ENCODE measurements around the gene UVSSA.

UVSSA gene

DNA sequence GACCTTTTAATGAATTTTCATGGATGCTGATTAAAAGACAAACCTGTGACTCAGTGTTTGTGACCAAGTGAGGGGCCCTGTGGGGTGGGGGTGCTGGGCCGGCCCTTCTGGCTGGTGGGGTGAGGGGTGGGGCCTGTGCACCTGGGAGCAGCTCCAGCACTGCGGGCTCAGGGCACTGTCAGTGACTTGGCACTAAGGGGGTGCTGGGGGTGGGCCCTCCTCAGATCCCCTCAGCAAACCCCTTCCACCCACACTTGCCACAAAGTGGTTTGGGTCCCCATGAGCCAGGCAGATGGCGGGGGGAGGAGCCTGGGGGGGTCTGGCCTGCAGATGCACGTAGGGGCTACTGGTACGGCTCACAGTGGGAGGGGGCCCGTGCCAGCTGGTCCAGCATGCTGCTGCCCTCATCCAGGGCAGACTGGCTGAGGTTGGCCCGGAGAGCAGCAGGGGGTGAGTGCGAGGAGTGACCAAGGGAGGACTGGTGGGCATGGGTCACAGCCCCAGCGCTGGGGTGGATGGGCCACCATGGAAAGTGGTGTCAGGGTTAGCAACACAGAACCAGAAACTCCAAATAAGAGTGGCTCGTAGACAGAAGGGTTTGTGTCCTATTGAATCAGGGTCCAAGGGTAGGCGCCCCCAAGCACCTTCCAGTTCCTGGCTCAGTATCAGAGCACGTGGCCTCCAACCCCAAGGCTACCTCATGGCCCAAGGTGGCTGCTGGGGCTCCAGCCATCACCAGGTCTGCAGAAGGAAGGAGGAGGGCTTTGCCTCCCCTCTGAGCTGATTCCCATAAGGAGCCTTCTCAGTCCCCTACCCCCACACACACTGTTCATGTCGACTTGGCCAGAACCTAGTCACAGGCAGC is 49.2 kb downstream of the UVSSA start:
- DNase-seq (ENCODE audit: low read depth in 2 of 2): no peak

DNA sequence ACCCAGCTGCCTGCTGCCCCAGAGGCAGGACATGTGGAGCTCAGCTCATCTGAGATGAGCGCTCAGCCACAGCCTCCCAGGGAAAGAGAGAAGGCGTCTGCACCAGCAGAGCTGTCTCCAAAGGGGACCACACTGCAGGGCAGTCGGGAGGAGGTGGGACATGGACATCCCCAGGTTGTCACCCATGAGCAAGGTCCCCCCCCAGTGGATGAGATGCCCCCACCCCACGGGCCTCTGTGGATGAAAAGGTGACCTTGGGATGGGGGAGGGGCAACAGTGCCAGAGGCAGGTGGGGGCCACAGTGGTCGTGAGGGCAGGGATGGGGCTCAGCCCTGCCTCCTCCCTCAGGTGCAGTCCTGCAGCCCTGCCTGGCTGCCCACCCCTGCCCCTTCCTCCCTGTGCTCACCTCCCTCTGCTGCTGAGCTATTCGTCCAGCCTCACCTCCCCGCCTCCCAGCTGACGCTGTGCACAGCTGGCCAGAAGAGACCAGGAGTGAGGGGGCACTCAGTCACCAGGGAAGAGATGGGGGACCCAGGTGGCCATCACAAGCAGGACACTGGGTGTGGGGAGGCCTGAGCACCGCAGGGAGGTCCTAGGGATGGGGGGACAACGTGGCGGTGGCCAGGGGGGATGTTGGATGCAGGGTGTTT is 49.9 kb downstream of the UVSSA start:
- DNase-seq (ENCODE audit: low read depth in 2 of 2): no peak

DNA sequence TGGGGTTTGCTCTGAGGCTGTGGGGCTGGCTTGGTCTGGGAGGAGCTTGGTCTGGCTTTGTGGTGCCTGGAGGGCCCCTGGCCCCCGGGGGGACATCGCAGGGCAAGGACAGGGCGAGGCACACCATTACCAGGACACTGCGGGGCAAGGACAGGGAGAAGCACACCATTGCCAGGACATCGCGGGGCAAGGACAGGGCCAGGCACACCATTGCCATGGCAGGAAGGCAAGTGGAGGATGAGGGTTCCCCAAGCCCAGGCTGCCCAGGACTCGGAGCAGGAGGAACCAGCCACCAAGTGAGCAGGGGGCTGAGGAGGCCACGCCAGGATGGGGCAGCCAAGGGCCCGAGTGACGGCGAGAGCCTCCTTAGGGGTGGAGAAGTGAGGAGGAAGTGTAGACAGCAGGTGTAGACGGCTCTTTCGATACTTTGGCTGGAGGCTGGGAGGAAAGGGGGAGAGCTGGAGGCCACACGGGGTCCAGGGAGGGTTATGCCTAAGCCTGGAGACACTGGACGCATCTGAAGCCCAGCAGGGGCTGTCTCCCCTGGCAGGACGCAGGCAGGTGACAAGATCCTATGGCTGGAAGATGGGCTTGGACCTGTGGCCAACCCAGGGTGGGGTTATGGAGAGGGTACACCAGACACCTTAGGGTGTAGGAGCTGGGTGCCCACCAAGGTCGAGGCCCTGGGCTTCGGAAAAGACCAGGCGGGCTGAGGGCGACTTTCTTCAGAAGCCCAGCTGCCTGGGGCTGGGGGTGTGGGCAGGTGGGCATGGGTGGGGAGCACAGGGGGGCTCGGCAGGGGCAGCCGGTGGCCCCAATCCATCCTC is 51.9 kb downstream of the UVSSA start:
- no peak for DNase-seq (ENCODE audit: low read depth in 2 of 2)

DNA sequence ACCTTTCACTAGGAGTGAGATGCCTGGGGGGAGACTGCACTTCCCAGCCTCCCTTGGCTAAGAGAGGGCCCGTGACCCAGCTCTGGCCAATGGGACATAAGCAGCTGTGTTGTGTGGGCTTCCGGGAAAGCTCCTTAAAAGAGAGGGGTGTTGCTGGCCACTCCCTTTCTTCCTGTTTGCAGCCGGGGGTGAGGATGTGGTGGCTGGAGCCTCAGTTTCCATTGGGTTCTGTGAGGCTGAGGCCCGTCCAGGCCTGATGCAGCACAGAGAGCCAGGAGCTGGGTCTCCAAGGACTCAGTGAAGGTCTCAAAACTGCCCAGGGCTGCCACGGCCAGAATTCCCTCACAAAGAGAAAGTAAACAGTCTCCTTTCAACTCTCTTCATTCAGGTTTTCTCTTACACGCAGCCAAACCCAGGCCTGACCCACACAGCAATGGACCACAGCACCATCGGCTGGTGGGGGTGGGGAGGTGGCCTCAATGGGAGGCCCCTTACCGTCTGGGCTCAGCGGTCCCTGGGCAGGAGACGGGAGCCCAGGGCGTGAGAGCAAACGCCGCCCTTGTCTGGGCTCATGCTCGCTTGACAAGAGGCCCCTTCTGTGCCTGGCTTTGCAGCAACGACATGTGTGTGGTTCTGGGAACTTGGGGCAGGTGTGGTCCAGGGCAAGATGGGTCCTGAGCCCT is 52.6 kb downstream of the UVSSA start:
- no peak for DNase-seq (ENCODE audit: low read depth in 2 of 2)

DNA sequence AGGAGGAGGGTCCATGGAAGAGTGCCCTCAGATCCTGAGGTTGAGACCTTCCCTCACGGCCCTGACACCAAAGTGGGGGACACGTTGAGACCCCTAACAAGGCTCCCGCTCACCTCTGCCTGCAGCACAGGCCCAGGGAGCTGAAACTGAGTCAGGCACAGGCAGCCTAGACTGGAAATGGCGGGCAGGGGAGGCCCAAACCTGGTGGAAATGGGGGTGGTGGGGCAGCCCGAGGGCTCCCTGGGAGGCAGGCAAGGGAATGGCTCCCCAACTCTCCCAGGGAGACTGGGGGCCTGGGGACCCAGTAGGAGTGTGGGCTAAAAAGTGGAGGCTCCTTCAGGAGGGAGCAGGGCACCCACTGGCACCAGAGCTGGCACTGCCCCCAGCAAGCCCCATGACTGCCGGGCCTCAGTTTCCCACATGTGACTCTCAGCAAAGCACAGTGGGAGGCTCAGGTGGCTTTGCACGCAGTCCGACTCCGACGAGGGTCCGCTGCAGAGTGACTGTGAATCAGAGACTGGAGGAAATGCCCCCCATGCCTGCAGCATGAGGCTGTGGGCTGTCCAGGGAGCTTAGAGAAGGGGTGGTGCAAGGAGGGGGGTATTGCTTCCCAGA is 53.3 kb downstream of the UVSSA start:
- DNase-seq (ENCODE audit: low read depth in 2 of 2): no peak

DNA sequence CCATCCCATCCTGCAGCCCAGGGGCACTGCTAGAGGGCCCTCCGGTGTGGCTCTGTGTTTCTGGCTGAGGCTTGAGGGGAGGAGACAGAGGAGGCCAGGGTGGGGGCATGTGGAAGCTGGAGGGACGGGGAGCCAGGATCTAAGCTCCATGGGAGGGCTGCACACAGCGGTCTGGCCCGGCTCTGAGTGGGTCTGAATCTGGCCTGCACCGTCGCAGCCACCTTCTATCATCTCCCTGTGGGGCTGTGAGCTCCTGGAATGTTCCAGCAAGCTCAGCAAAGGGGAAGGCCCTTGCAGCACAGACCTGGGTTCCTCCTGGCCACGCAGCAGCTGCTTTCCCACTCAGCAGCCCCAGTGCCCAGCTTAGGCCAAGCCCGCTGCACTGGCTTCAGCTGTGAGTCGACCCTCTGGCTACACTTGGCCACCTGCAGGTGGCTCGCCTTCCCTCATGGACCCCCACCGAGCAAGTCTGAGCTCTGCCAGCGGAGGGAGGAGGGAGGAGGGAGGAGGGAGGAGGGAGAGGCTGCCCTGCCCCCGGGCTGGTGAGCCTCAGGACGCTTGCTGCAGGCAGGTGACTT is 53.9 kb downstream of the UVSSA start:
- no peak for DNase-seq (ENCODE audit: low read depth in 2 of 2)

DNA sequence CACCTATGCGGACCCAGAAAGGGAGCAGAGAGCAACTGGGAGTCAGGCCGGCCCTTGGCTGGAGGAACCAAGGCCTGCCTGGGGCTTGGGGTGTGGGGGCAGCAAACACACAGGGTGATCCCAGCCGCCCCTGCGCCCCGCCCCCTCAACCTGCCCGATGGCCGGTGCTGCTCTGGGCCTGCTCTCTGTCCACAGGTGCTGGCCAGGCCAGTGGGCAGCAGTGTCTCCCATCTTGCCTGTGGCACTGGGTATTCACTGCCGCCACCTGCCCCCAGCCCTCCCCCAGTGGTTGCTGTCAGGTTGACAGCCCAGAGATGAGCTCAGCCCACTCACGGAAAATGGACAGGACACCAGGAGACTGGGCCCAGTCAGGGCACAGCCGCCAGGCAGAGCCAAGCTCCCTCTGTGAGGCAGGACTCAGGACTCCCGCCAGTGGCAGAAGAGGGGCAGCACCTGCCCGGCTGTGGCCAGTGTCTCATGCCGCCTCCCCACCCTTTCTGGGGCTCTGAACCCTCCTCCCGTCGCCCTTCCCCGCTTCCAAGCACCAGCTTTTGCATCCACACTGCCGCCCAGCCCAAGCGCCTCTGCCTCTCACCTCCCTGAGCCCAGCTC is 54.5 kb downstream of the UVSSA start:
- no peak for DNase-seq (ENCODE audit: low read depth in 2 of 2)

DNA sequence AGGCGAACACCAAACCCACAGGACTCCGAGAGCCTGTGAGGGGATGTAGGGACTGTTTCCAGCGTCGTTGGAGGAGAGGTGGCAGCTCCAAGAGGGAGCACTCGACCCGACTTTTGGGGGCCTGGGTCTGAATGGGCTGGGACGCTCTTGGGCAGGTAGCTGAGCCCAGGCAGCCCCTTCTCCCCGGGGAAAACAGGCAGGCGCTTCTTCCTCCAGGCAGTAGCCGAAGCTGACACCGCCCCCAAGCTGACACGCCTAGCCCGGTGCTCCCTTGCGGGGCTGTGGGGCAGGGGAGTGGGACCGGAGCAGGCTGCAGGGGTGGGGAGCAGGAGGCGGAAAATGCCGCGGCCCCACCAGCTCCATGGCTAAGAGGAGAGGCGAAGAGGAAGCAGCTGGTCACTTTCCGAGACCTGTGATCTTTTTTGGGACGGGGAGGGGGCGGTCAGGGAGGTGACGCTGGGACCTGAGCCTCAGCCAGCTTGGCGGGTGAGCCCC is 55.1 kb downstream of the UVSSA start:
- no peak for DNase-seq (ENCODE audit: low read depth in 2 of 2)

DNA sequence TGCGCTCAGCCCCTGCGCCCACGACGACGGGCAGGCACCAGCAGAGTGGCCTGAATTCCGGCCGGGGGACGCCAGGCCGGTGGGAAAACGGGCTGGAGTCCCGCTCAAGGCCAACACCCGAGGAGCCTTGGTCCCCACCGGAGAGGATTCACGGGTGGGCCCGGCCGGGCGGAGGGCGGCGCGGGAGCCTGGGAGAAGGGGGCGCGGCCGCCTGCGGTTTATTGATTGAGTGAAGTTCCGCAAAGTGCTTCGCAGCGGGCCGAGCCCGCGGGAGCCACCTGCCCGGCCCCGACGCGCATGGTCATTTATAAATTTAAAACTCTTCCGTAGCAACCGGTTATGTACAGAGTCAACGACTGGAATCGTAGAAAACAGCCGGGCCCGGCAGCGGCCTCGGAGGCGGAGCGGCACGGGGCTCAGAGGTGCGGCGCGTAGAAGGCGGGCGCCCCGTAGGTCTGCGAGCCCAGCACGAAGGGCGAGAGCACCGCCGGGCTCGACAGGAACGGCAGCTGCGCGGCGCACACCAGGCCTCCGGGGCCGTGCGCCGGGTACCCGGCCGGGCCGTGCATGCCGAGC is 55.6 kb downstream of the UVSSA start:
- no peak for DNase-seq (ENCODE audit: low read depth in 2 of 2)

DNA sequence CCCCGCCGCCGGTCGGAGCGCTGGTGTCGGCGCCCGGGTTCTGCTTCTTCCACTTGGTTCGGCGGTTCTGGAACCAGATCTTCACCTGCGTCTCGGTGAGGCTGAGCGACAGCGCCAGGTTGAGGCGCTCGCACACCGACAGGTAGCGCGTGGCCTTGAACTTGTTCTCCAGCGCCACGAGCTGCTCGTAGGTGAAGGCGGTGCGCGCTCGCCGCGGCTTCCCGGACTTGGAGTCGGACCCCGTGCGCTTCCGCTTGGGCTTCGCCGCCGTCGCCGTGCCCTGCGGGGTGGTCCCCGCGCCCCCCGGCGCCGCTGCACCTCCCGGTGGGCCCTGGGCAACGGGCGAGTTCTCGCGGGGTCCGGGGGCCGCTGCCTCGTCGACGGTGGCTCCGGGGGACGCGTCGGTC is 56.2 kb downstream of the UVSSA start:
- no peak for DNase-seq (ENCODE audit: low read depth in 2 of 2)

DNA sequence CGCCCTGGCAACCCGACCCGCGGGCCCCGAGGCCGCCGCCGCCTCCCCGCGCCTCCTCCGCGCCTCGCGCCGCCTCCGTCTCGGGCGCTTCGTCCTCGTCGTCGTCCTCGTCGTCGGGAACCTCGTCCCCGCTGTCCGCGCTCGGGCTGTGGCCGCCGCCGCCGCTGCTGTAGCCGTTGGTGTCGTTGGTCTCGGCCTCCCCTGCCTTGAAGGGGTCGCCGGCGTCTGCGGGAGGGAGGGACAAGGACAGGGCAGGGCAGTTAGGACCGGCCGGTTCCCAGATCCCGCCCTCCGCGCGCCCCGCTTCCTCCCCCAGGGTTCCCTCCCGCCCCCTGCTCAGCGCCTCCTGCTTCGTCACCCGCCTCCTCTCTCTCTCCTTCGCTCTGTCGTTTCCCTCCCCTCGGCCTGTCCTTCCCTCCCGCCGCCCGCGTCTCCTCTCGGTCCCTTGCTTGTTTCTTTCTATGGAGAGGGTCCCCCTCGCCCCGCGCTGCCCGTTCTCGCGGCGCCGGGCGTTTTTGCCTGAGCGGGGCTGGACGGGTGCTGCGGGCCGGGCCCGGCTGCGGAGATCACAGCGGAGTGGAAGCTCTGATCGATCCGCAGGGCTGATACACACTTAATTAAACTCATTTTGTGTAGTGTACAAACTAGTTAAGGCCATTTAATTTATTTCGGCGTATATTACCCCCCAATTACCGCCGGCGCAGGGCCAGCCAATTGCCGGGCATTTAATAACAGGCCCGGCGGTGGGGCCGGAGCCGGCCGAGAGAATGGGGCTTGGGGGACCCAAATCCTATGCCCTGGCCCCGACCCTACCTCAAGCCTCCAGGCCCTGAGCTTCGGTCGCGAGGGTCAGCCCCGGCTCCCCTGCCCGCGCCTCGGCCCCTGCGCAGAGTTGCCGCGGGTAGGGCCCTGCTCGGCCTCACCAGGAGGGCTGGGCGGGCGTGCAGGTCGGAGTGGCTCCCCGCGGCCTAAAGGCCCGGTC is 56.9 kb downstream of the UVSSA start:
- no peak for DNase-seq (ENCODE audit: low read depth in 2 of 2)

DNA sequence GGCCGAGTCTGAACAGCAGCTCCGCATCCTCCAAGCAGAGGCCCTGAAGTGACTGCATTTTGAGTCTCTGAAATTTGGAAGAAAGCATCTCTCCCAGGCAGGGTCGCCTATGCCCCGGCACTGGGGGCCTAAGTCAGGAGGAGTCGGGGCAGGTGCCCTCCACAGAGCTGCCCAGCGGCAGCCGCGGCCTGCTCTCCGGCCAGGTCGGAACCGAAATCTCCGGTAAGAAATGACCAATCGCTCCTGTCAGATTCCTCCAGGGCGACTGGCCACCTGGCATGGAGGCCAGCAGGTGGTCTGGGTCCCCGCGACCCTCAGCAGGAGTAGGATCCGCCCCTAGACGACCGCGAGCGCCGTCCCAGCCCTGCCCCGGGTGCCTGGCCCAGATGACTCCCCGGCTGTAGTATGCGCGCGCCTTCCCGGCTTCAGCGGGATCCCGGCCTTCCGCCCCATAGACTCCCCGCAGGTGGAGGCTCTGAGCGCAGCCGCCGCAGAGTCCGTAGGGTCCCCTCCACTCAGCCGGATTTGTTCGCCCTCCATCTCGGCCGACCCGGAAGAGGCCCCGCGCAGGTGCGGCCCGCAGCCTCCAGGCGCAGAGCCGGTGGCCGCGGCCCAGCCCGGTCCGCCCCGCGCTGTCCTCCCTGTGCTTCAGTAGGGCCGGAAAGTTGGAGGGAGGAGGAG is 57.7 kb downstream of the UVSSA start:
- no peak for DNase-seq (ENCODE audit: low read depth in 2 of 2)

DNA sequence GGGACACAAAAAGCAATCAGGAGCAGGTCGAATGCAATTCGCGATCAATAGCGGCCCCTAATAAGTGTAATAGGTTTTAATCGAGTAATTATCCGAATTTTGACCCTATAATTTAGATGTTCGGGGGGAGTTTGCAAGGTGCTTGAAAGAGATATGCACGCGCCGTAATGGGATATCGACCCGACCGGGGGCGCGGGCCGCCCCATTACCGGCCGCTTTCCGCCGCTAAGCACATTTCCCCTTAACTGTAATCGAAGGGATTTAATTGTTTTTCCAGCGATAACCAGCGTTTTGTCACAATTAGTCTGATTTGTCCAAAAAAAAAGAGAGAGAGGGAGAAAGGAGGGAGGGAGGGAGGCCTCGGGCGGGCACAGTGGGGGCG is 58.2 kb downstream of the UVSSA start:
- no peak for DNase-seq (ENCODE audit: low read depth in 2 of 2)

DNA sequence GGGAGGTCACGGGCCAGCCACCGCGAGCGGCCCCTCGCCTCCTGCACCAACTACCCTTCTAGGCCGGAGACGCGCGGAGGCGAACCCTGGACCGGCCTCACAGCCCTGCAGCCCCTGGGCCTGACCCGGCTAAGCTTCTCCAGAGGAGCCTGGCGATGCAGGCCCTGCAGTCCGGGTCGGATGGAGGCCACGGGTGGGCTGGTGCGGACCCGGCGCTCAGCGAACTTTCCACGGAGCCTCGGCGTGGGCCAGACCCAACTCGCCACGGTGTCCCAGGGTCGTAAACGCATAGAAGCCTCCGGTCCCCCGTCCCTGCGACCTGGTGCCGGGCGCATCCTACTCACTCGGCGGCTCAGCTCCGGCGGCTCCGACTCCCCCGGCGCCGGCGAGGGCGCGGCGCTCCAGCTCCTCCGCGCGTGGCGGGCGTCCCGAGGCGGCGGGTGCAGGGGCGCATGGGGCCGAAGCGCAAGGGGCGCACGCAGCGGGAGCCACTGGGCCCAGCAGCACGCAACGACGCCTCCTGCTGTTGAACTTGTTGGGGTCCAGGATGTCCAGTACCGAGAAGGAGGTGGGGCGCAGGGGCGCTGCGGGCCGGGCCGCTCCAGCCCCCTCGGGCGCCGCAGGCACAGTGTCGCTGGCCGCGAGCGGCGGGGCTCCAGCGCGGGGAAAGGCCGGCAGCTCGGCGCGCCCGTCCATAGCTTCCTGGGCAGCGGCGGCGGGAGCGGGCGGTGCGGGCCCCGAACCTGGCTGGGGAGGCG is 58.8 kb downstream of the UVSSA start:
- DNase-seq (ENCODE audit: low read depth in 2 of 2): no peak

DNA sequence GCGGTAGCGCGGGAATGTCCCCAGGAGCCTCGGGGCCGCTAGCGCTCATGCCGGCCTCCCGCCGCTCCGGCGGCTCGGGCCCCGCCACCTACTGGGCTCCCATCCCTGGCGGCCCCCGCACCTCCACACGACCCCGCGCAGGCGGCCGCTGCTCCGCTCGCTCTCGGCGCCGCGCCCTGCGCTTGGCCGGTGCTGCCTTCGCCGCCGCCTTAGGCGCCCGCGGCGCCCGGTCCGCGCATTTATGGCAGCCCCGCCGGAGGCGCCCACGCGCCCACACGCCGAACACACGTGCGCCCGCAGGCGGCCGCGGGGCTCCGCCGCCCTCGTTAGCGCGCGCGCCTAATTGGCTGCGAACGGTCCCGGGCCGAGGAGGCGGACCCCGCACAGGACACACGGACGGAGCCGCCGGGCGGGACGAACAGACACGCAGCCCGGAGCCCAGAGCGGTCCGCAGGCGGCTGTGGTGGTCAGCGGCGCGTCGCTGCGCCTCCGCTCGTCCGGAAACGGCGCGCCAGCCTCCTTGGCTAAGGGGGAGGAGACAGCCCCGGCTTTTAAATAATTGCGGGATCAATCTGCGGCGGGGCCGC is 59.5 kb downstream of the UVSSA start, which contains the start of gene NKX1-1:
TSS of gene NKX1-1 (minus strand) at position 49 of the 587 bp plus-strand sequence. CDS start at position 49, 0 bp downstream.
- DNase-seq (ENCODE audit: low read depth in 2 of 2): no peak

DNA sequence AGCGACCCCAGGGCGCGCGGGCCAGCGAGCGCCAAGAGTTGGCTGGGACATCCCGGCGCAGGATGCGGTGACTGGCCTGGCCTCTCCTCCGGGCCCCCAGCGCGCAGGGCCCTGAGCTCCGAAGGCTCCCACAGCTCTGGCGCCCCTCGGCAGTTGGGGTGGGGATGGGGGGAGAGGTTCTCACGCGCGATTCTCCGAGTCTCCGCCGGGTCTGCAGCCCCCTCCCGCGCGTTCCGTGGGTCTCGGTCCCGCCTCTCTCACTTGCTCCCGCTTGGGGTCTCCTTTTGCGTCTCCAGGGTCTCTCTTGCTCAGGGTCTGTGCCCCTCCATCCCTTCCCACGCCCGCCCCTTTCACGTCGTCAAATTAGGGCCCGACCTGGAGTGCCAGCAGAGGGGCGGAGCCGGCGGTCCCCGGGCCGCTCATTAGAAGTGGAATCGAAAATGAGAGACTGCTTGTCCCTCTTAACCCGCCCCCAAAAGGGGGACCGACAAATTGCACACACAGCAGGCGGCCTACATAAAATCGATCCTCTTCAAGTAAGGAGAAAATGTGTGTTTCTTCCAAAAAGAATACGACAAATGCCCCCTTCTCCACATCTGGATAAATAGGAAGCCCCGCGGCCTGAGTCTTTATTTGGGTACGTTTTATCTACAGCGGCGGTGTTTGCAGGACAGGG is 60.1 kb downstream of the UVSSA start:
- DNase-seq (ENCODE audit: low read depth in 2 of 2): no peak
